Measurements from ENCODE around the gene COL11A1.
A peak's percentile ranks its signal among the peaks of the same experiment; 100 is the strongest.

COL11A1 gene

DNA sequence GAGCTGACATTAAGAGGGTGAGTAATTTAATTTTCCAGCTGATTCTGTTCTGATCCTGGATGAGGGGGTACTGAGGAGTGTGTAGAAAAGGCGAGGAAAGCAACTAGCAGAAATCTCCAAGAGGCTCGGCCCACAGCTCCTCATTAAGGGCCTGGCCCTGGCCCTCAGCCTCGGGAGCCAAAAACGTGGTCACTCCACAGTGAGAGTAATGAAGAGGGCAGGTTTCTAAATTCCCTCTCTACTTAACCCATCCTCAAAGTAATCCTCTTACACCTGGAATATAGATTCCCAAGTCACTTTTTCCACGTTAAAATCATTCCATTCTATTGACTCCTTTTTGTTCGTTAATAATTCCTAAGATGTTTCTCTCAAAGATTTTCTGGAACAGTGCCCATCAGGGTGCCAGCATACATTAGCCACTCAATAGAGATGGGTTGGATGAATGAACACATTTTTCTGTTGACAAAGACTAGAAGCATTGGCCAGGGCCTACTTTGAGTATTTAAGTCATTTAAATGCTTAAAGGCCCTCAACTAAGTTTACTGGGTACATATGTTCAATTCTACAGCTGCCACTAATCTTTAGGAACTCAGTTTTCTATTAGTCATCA is 1.1 kb upstream of the COL11A1 start:
- TF ChIP-seq, protein P1, sequence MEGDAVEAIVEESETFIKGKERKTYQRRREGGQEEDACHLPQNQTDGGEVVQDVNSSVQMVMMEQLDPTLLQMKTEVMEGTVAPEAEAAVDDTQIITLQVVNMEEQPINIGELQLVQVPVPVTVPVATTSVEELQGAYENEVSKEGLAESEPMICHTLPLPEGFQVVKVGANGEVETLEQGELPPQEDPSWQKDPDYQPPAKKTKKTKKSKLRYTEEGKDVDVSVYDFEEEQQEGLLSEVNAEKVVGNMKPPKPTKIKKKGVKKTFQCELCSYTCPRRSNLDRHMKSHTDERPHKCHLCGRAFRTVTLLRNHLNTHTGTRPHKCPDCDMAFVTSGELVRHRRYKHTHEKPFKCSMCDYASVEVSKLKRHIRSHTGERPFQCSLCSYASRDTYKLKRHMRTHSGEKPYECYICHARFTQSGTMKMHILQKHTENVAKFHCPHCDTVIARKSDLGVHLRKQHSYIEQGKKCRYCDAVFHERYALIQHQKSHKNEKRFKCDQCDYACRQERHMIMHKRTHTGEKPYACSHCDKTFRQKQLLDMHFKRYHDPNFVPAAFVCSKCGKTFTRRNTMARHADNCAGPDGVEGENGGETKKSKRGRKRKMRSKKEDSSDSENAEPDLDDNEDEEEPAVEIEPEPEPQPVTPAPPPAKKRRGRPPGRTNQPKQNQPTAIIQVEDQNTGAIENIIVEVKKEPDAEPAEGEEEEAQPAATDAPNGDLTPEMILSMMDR (IDR thresholded peaks at IDR 0.05; ENCODE audit: extremely low read depth, missing control alignments), result no peak
- no peak for DNase-seq (ENCODE audit: low spot score)

DNA sequence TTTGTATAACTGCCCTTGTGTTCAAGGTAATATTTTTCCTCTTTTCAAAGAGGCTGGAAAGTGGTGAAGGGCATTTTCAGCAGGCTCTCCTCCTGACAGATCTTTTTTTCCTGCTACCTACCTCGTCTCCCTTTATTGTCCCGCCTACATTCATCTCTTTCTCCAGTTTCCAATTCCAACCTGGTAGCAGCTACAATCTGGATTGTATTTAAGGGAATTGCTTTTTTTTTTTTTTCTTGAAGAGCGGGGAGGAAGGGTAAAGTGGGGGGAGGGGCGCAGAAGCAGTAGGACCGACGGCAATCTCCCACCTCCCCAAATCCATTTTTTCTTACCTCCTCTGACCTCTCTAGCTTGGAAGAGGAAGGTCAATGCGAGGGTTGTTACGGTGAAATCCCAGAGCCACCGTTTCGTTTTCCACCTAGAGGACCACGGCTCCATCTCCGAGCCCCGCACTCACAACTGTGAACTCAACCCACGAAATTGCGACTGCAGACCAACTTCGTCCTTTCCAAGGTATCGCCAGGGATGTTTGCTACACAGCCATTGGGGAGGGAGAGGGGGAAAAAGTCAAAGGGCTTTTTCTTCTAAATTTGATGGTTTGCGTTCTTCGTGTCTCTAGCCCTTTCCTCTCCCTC is 464 bp downstream of the COL11A1 start:
- no peak for DNase-seq (ENCODE audit: low spot score)

DNA sequence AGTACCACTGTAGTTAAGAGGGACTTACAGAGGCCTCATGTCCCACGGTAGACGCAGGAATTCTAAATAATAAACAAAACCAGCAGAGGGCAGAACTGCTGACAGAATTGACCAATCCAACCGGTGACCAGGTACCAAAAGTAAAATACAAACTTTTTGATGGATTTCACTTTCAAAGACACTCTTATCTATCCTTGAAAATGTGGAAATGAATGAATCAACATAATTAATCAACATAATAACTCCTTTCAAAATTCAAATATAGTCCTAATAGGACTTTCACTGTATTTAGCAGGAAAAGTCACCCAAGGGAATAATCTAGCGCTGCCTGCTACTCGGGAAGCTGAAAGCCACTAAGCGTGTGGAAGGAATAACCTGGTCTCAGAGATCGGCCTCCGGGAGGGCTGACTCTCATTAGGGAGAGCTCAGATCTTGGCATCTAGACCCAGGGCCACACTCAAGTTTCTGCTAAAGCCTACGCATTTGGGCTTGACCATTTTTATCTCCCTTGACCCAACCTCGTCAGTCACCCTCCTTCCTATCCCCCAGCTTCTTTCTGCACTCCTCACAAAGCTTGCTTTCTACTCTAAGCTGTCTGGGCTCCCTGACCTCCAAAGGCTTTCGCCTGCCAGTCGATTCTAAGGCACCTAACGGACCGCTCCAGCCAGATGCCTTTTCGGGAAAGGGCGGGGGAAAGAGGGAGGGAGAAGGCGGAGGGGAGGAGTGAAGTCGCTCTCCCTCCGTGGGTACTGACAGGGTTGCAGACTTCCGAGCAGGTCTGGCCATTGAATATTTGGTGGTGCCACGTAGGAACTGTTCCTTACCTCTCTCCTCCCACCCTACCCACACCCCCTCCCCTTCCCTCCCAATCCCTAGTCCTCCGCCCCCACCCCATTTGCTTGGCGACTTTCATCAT is 1.6 kb downstream of the COL11A1 start:
- peak; percentile 41 for DNase-seq (ENCODE audit: low spot score)

More for the DNA sequence above, 464 bp downstream of the COL11A1 start:
- TF ChIP-seq, protein P1 (IDR thresholded peaks at IDR 0.05; ENCODE audit: extremely low read depth, missing control alignments), result no peak

DNA sequence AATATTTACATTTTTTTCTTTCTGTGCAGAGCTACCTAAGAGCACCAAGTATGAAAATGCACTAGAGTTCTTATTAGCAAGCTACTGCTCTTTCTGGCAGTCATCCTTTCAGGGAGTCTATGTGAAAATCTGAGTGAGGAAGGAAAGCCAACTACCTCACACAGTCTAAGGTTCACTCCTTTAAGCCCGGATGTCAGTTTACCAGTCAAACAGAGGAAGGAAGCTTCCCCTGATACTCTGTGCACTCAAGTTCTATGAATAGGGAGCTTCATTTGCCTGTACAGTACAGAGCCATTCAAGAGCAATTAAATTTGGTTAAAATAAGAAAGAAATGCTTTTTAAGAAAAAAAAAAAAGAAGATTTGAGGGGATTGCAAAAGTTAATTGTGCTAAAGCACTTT is 6.9 kb downstream of the COL11A1 start:
- DNase-seq (ENCODE audit: low spot score), result no peak
- TF ChIP-seq, protein P1 (IDR thresholded peaks at IDR 0.05; ENCODE audit: extremely low read depth, missing control alignments), result no peak

More for the DNA sequence above, 1.6 kb downstream of the COL11A1 start:
- TF ChIP-seq, protein P1 (IDR thresholded peaks at IDR 0.05; ENCODE audit: extremely low read depth, missing control alignments), result no peak

DNA sequence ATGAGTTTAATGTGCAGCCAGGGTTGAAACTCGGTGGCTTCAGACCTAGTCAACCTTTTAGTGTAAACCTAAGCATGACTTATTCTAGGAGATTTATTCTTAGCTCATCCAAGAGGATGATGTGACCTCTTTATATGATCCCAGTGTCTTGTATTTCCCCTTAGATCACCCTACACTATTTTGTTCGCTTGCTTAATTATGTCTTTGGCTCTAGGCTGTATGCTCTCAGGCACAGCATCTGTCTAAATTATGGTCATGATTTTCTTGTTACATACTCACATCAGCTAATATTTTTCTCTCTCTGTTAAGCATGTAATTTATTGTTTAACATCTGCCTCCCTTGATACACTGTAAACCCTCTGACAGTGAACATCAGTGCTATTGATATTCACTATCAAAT is 19.1 kb downstream of the COL11A1 start:
- no peak for DNase-seq (ENCODE audit: low spot score)
- TF ChIP-seq, protein P1 (IDR thresholded peaks at IDR 0.05; ENCODE audit: extremely low read depth, missing control alignments), result no peak

DNA sequence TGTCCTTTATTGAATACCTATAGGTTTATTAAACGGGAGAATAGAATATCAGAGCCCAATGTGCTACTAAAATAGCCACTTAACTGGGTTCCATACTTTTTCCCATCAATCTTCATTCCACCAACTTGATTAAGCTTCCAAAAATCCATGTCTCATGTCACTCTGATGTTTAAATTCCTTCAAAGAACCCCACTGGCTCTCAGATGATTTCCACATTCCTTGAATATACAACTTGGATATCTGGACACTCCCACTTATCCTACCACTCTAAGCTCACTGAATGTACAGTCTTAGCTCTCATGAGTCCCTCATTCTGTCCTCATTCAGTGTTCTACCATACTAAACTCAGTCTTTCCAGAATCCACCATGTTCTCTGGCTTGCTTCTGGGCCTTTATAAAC is 21.1 kb downstream of the COL11A1 start:
- DNase-seq (ENCODE audit: low spot score), result no peak
- TF ChIP-seq, protein P1 (IDR thresholded peaks at IDR 0.05; ENCODE audit: extremely low read depth, missing control alignments), result no peak

DNA sequence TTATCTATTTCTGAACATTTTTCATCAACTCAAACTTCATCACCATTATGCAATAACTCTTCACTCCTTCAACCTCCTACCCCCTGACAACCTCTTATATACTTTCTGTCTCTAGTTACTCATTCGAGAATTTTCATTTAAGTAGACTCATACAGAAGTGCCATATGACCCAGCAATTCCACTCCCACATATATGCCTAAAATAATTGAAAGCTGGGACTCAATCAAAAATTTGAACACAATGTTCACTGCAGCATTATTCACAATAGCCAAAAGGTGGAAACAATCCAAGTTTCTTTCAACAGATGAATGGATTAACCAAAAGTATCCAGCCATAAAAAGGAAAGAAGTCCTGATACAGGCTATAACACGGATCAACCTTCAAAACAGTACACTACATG is 24.1 kb downstream of the COL11A1 start:
- TF ChIP-seq, protein P1 (IDR thresholded peaks at IDR 0.05; ENCODE audit: extremely low read depth, missing control alignments), result no peak

More for the DNA sequence above, 24.1 kb downstream of the COL11A1 start:
- no peak for DNase-seq (ENCODE audit: low spot score)
